Measurements from ENCODE around the gene RAB4A.

DNA sequence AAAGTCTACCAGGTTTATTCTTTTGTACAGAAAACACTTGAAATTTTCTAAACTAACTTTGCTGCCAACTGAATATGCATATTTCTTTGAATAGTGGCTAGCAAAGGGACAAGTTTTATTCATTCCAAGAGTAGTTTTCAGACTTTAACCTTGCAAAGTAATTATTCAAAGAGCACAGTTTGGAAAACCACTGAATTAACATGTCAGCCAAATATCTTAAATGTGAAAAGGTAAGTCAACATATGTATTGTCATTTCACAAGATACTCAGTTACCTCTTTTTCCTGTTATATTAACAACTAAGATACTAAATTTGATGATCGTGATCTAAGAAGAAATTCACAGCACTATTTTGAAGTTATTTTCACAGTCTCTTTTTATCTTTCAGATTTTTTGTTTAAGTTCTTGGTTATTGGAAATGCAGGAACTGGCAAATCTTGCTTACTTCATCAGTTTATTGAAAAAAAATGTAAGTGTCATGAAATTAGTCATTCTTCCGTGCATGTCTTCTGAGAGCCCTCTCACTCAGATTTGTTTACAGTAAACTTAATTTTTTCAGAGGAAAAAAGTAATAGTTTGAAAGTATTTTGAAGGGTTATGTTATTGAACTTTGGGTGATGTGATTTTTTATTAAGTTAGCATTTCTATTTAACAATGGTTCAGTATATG is 15.3 kb downstream of the RAB4A start:
- TF ChIP-seq RFX5 (IDR thresholded peaks at IDR 0.05; ENCODE audit: low read depth, low read length) (no peak), ATF2 (CRISPR knock-in tag; IDR thresholded peaks at IDR 0.05) (no peak), JUNB (CRISPR knock-in tag; IDR thresholded peaks at IDR 0.05; ENCODE audit: borderline replicate concordance) (no peak), FOXA3 (CRISPR knock-in tag; IDR thresholded peaks at IDR 0.05) (no peak), USF2 (IDR thresholded peaks at IDR 0.05; ENCODE audit: low read depth, low read length) (no peak), USF2 (CRISPR knock-in tag; IDR thresholded peaks at IDR 0.05; ENCODE audit: borderline replicate concordance) (no peak), ZBTB2 (CRISPR knock-in tag; IDR thresholded peaks at IDR 0.05; ENCODE audit: low read depth) (no peak), ZNF276 (CRISPR knock-in tag; IDR thresholded peaks at IDR 0.05; ENCODE audit: low read depth) (no peak), EP300 (IDR thresholded peaks at IDR 0.05; ENCODE audit: low read depth in 2 of 2, low read length in 2 of 2) (no peak), EP300 (CRISPR knock-in tag; IDR thresholded peaks at IDR 0.05; ENCODE audit: borderline replicate concordance) (no peak), CEBPB (IDR thresholded peaks at IDR 0.05; ENCODE audit: borderline replicate concordance, low read depth, low read length) (no peak), SP1 (IDR thresholded peaks at IDR 0.05) (no peak), SP1 (CRISPR knock-in tag; IDR thresholded peaks at IDR 0.05) (no peak), FOXP1 (IDR thresholded peaks at IDR 0.05) (no peak), FOXP1 (CRISPR knock-in tag; IDR thresholded peaks at IDR 0.05) (no peak), REST (IDR thresholded peaks at IDR 0.05; ENCODE audit: borderline replicate concordance in 1 of 2, low read depth in 1 of 2, low read length in 2 of 2) (no peak)

Data from HepG2 (cell line).